Erythroblast (primary cell): ENCODE results near the gene ABCC9.

ENCODE experiments used
- GATA1 ChIP-seq: IDR thresholded peaks from 2 replicates; pipeline ENCODE4 v1.6.1; 2011; ENCODE audit warnings: low read depth, mild to moderate bottlenecking, control low read depth, low read length, moderate library complexity
- POLR2A ChIP-seq: IDR thresholded peaks from 2 replicates; pipeline ENCODE4 v1.6.1; 2011; ENCODE audit warnings: mild to moderate bottlenecking, low read length

DNA sequence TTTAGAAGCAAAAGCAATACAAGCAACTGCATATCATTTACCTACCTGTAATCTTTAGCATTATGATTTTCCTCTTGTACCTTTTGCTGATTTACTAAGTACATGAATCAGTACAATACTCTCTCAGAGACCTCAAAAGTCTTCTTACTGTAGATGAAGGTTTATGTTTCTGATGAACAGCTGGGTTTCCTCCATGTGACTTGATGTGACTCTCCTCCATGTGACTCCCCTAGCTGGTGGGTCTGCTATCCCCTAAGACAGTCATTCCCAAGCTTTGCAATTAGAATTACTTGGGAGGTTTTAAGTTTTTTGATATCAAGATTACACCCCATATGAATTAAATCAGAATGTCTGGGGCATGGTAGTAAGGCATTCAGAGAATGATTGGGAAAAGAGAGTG, 32.0 kb upstream of the ABCC9 start:
- TF ChIP-seq POLR2A (no peak), GATA1 (no peak)
